ENCODE results near the gene CLASP1. TPM values are rescaled to one million over a fixed set of nuclear protein-coding genes. Genes with fewer than 3 reads are reported as not detected.
"Not testable (repeated sequence)": the region's sequence is repeated elsewhere in the genome, so short reads cannot be mapped to it uniquely, and the experiment has no call there.

Gene CLASP1
- total RNA-seq, 2 experiments from 2014 or later = 122 to 126 TPM

GRCh38 chr2:121483021-121483420, 166.2 kb downstream of the CLASP1 start:
- H3K4me1 Mint-ChIP-seq (ENCODE audit: low read depth) = peaks cover 20% of the 10 kb centered on the region
- ChIA-PET POLR2A (no interaction called here), CTCF (interaction anchor here (1.2 kb wide), 1 partner anchor 9 kb away, joined by 3 read pairs; no protein-coding TSS in a partner anchor)
- H3K4me3 Mint-ChIP-seq = no peak overlapping the region
- intact Hi-C loops (cut with micrococcal nuclease) = no loop called here
- no peak for DNase-seq
- H3K9me3 Mint-ChIP-seq = no peaks in the 10 kb centered on the region
- no peak overlapping the region for H3K27ac Mint-ChIP-seq
- peaks cover 18% of the 10 kb centered on the region for H3K36me3 Mint-ChIP-seq
- H3K27me3 Mint-ChIP-seq = no peaks in the 10 kb centered on the region

- ChIA-PET POLR2A (no interaction called here), CTCF (no interaction called here)
Measured at GRCh38 chr2:121480826-121481225, 168.4 kb downstream of the CLASP1 start.

GRCh38 chr2:121479882-121480522, 169.3 kb downstream of the CLASP1 start:
- CTCF ChIA-PET = no interaction called here
- intact Hi-C loops (cut with micrococcal nuclease) = no loop called here
- no peak overlapping the region for H3K4me3 Mint-ChIP-seq
- H3K27ac Mint-ChIP-seq = no peak overlapping the region
- no peaks in the 10 kb centered on the region for H3K9me3 Mint-ChIP-seq
- H3K36me3 Mint-ChIP-seq = peaks cover 16% of the 10 kb centered on the region
- DNase-seq = no peak
- H3K27me3 Mint-ChIP-seq = no peaks in the 10 kb centered on the region
- POLR2A ChIA-PET = no interaction called here
- H3K4me1 Mint-ChIP-seq (ENCODE audit: low read depth) = peaks cover 32% of the 10 kb centered on the region

More at GRCh38 chr2:121480826-121481225, 168.4 kb downstream of the CLASP1 start:
- Mint-ChIP-seq H3K9me3 (no peaks in the 10 kb centered on the region), H3K4me3 (no peak overlapping the region), H3K27me3 (no peaks in the 10 kb centered on the region), H3K36me3 (peaks cover 16% of the 10 kb centered on the region), H3K4me1 (ENCODE audit: low read depth) (peaks cover 29% of the 10 kb centered on the region), H3K27ac (no peak overlapping the region)
- intact Hi-C loops (cut with micrococcal nuclease) = no loop called here
- no peak for DNase-seq

GRCh38 chr2:121478996-121479745, 170.1 kb downstream of the CLASP1 start:
- Mint-ChIP-seq H3K36me3 (peaks cover 13% of the 10 kb centered on the region), H3K27me3 (no peaks in the 10 kb centered on the region), H3K27ac (no peak overlapping the region), H3K4me3 (no peak overlapping the region), H3K9me3 (no peaks in the 10 kb centered on the region), H3K4me1 (ENCODE audit: low read depth) (peaks cover 35% of the 10 kb centered on the region)
- POLR2A ChIA-PET = no interaction called here
- no peak for DNase-seq
- intact Hi-C loops (cut with micrococcal nuclease) = no loop called here
- CTCF ChIA-PET = no interaction called here

- H3K4me3 Mint-ChIP-seq; CTCF ChIA-PET; H3K27ac Mint-ChIP-seq; POLR2A ChIA-PET; intact Hi-C loops (cut with micrococcal nuclease); H3K27me3 Mint-ChIP-seq; H3K9me3 Mint-ChIP-seq; DNase-seq: not testable (repeated sequence)
- peaks cover 13% of the 10 kb centered on the region for H3K36me3 Mint-ChIP-seq
- H3K4me1 Mint-ChIP-seq (ENCODE audit: low read depth) = peaks cover 40% of the 10 kb centered on the region
Measured at GRCh38 chr2:121478358-121478995, 170.8 kb downstream of the CLASP1 start.

GRCh38 chr2:121476684-121477083, 172.6 kb downstream of the CLASP1 start:
- POLR2A ChIA-PET = interaction anchor here (1.2 kb wide), 1 partner anchor 54 kb away, joined by 3 read pairs; the partner anchor contains the start of gene RNU4ATAC
- peaks cover 46% of the 10 kb centered on the region for H3K4me1 Mint-ChIP-seq (ENCODE audit: low read depth)
- CTCF ChIA-PET = no interaction called here
- no peak overlapping the region for H3K27ac Mint-ChIP-seq
- intact Hi-C loops (cut with micrococcal nuclease) = no loop called here
- H3K9me3 Mint-ChIP-seq = no peaks in the 10 kb centered on the region
- peaks cover 11% of the 10 kb centered on the region for H3K36me3 Mint-ChIP-seq
- H3K27me3 Mint-ChIP-seq = no peaks in the 10 kb centered on the region
- DNase-seq = no peak
- no peak overlapping the region for H3K4me3 Mint-ChIP-seq

GRCh38 chr2:121475811-121476571, 173.3 kb downstream of the CLASP1 start:
- Mint-ChIP-seq H3K27me3 (no peaks in the 10 kb centered on the region), H3K4me1 (ENCODE audit: low read depth) (peaks cover 46% of the 10 kb centered on the region), H3K9me3 (no peaks in the 10 kb centered on the region), H3K4me3 (no peak overlapping the region), H3K36me3 (peaks cover 16% of the 10 kb centered on the region), H3K27ac (no peak overlapping the region)
- ChIA-PET POLR2A (interaction anchor here (1.2 kb wide), 1 partner anchor 55 kb away, joined by 3 read pairs; the partner anchor contains the start of gene RNU4ATAC), CTCF (no interaction called here)
- no peak for DNase-seq
- intact Hi-C loops (cut with micrococcal nuclease) = no loop called here

GRCh38 chr2:121473512-121473911, 175.8 kb downstream of the CLASP1 start:
- CTCF ChIA-PET = interaction anchor here (0.6 kb wide), 1 partner anchor 52 kb away, joined by 3 read pairs; no protein-coding TSS in a partner anchor
- no peak overlapping the region for H3K27ac Mint-ChIP-seq
- H3K36me3 Mint-ChIP-seq = peaks cover 33% of the 10 kb centered on the region
- no peaks in the 10 kb centered on the region for H3K27me3 Mint-ChIP-seq
- intact Hi-C loops (cut with micrococcal nuclease) = no loop called here
- H3K9me3 Mint-ChIP-seq = no peaks in the 10 kb centered on the region
- H3K4me3 Mint-ChIP-seq = no peak overlapping the region
- POLR2A ChIA-PET = no interaction called here
- peaks cover 37% of the 10 kb centered on the region for H3K4me1 Mint-ChIP-seq (ENCODE audit: low read depth)
- no peak for DNase-seq

GRCh38 chr2:121472470-121472993, 176.7 kb downstream of the CLASP1 start:
- Mint-ChIP-seq H3K4me1 (ENCODE audit: low read depth) (peaks cover 37% of the 10 kb centered on the region), H3K27me3 (no peaks in the 10 kb centered on the region), H3K4me3 (no peak overlapping the region), H3K36me3 (peaks cover 43% of the 10 kb centered on the region), H3K9me3 (no peaks in the 10 kb centered on the region), H3K27ac (no peak overlapping the region)
- POLR2A ChIA-PET = no interaction called here
- DNase-seq = no peak
- intact Hi-C loops (cut with micrococcal nuclease) = no loop called here
- CTCF ChIA-PET = no interaction called here

GRCh38 chr2:121471532-121472469, 177.5 kb downstream of the CLASP1 start:
- no peak for DNase-seq
- intact Hi-C loops (cut with micrococcal nuclease) = no loop called here
- Mint-ChIP-seq H3K27ac (no peak overlapping the region), H3K4me3 (no peak overlapping the region), H3K9me3 (no peaks in the 10 kb centered on the region), H3K27me3 (no peaks in the 10 kb centered on the region), H3K36me3 (peaks cover 50% of the 10 kb centered on the region), H3K4me1 (ENCODE audit: low read depth) (peaks cover 34% of the 10 kb centered on the region)
- ChIA-PET CTCF (interaction anchor here (0.8 kb wide), 1 partner anchor 69 kb away, joined by 3 read pairs; no protein-coding TSS in a partner anchor), POLR2A (no interaction called here)

GRCh38 chr2:121470917-121471316, 178.3 kb downstream of the CLASP1 start:
- Mint-ChIP-seq H3K36me3 (peaks cover 51% of the 10 kb centered on the region), H3K27me3 (no peaks in the 10 kb centered on the region), H3K27ac (no peak overlapping the region), H3K4me1 (ENCODE audit: low read depth) (peaks cover 25% of the 10 kb centered on the region), H3K4me3 (no peak overlapping the region), H3K9me3 (no peaks in the 10 kb centered on the region)
- DNase-seq = no peak
- CTCF ChIA-PET = interaction anchor here (0.8 to 1.2 kb wide), 2 partner anchors 9 to 68 kb away, joined by 3 to 5 read pairs; no protein-coding TSS in a partner anchor
- intact Hi-C loops (cut with micrococcal nuclease) = no loop called here
- POLR2A ChIA-PET = no interaction called here

All from activated CD4-positive, alpha-beta memory T cell treated with anti-CD3 and anti-CD28 coated beads for 36 hours (primary cell).